Stimulated activated CD4-positive, alpha-beta T cell treated with anti-CD3 and anti-CD28 coated beads, Interleukin-2, amount 100 ng/mL, for 4 hours (primary cell): ENCODE data around the gene IL16.
A peak's percentile ranks its signal among the peaks of the same experiment; 100 is the strongest.

Experiments used
- DNase-seq: peaks from one replicate; pipeline ENCODE4 v3.0.0-alpha.2; 2020; ENCODE audit warnings: low read depth

Gene IL16

DNA sequence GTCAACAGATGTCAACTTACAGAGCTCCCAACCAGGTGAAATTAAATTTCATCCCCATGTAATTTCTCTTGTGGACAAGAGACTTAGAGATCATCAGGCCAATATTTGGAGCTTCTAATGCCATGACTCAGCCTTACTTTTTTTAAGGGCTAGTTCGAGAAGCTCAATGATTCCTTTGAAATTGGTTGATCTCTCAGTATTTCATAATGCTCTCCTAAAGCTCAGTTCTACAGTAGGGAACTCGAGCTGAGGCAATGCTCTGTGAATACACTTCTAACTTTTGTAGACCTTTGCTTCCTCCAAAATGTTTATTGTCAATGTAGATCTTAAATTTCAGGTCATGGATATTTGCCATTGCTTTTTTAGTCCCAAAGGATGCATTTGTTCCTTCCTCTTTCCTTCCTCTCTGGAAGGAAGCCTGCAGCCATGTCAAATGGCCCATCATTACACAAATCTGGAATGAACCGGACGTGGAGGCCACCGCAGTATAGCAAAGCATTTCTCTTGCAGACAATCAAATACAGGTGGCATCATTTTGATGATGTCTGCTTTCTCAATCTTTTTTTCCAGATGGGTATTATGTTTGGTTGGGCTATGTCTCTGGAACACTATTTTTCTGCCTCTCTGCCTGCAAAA is 98.9 kb downstream of the IL16 start:
- no peak for DNase-seq

GRCh38 chr15:81296186-81296585 is 99.5 kb downstream of the IL16 start:
- no peak for DNase-seq

- peak; percentile 47 for DNase-seq
Observed at GRCh38 chr15:81296673-81297072, 100.0 kb downstream of the IL16 start.

DNA sequence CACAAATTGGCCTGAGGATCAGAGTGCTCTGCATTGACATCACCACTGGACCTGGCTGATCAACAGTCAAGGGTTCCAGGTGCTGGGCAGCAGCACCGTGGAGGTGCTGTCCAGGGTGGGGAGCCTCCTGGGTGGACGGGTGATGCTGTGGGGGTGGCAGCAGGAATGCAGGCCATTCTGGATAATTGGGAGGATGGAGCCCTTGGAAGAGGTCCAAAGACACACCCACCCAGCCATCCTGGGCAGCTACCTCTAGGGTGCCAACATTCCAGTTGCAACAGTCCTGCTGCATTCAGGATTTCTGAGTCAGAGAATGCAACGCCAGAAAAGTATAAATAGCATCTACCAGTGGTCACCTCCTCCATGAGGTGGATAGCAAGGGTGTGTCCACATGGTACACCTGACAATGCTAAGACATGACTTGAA is 100.5 kb downstream of the IL16 start:
- no peak for DNase-seq

DNA sequence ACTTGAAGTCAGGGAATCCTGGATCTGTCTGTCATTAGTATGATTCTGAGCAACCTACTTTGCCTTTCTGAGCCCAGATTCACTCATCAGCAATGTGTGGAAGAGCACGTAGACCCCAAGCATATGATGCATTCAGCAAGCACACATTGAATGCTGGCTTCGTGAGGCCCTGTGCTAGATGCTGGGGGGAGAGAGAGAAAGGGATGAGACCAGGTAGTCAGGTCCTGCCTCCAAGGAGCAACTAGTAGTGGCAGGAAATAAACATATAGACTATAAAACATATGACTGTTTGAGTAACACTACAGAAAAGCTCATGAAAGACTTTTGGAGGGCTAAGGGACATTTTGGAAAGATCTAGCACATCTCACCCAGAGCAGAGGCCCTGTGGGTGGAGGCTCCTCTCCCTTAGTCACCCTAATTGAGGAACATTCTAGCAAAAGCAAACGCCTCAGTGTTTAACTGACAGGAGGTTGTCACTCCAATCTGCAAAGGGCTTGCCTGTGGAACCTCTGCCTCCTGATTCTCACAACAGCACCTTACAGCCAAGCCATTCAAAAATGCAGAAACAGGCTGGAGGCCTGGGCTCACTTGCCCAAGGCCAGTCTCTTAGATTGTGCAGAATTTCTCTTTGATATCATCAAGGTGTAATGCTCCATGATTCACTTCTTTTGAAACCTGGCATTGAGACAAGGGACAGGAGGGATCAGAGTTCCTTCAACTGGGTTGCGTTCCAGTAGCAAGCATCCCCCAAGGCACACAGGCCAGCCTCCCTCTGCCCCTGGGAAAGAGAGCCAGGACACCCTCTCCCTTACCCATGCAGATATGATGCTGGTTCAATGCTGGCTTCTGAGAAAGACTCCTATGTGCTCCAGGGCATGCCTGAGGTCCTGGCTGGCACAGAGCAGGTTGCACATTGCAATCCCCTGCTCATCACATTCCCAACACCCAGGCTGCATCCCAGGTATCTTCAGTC is 101.2 kb downstream of the IL16 start:
- no peak for DNase-seq

- no peak for DNase-seq
Observed at GRCh38 chr15:81298611-81299010, 101.9 kb downstream of the IL16 start.

- no peak for DNase-seq
Observed at GRCh38 chr15:81299156-81299555, 102.5 kb downstream of the IL16 start.

DNA sequence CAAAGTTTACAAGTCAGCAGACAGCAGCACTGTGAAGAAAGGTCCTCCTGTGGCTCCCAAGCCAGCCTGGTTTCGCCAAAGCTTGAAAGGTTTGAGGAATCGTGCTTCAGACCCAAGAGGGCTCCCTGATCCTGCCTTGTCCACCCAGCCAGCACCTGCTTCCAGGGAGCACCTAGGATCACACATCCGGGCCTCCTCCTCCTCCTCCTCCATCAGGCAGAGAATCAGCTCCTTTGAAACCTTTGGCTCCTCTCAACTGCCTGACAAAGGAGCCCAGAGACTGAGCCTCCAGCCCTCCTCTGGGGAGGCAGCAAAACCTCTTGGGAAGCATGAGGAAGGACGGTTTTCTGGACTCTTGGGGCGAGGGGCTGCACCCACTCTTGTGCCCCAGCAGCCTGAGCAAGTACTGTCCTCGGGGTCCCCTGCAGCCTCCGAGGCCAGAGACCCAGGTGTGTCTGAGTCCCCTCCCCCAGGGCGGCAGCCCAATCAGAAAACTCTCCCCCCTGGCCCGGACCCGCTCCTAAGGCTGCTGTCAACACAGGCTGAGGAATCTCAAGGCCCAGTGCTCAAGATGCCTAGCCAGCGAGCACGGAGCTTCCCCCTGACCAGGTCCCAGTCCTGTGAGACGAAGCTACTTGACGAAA is 103.1 kb downstream of the IL16 start:
- DNase-seq, result no peak

GRCh38 chr15:81301385-81301784 is 104.7 kb downstream of the IL16 start:
- no peak for DNase-seq

DNA sequence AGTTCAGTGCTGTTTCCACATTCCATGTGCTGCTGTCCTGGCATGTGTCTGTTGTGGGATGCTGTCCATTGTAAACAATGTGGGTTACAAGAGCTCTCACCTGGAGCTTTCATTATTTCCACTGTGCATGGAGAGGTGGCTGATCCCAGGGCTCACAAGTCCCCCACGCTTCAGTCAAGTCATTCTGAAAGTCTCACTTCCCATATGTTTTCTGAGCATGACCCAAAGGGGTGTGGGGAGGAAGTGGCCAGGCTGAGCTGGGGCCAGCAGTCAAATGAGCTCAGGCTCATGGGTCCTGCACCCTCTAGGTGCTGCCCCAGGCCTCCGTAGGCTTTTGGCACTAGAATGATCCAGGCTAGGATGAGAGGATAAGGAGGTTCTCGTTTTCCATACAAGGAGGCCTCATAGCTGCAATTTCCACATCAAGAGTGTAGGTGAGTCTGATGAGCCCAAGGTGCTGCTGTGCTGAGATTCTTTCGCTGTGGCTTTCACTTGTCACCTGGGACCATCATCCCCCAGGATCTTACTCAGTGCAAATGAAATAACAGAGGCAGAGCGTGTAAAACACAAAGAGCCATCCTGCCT is 105.2 kb downstream of the IL16 start:
- DNase-seq, result no peak

GRCh38 chr15:81302701-81303109 is 106.0 kb downstream of the IL16 start:
- DNase-seq, result no peak

DNA sequence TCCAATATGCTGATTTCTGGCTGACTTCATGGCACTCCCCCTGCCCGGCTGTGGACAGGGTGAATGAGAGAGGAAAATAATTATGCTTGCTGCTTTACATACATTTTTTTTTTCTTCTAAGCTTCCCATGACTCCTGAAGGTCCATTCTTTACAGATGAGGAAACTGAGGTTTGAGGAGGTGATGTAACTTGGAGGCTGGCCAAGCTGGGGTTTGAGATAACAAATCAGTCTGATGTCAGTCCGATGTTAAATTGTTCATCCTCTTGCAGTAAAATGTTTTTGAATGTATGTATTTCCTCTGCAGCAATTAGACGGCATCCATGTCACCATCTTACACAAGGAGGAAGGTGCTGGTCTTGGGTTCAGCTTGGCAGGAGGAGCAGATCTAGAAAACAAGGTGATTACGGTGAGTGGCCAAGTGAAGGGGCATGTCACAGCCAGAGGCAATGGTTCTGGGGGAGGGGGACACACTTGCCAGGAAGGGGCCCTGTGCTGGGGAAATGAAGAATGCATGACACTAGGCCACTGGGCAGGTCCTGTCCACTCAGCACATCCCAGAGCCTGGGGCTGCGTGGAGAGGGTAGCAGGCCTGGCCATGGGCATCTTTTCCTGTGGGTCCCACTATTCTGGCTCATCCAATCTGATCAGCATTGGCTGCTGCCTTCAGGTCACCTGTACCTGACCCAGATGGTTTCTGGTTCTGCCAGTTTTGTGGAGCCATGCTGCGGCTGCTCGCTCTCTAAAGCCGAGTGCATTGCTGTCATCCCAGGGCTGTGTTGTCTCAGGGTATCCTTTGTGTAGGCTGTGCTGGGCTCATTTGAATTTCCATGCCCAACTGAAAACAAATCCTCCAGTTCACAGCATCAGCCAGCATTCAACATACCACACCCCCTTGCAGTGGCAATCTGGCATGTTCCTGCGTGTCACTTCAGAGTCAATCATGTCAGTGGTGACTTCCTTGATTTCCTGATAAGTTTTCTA is 106.9 kb downstream of the IL16 start:
- DNase-seq, result no peak

GRCh38 chr15:81304226-81304625 is 107.5 kb downstream of the IL16 start:
- DNase-seq, result no peak

- no peak for DNase-seq
Observed at GRCh38 chr15:81308260-81308659, 111.6 kb downstream of the IL16 start.

- DNase-seq, result no peak
Observed at GRCh38 chr15:81309647-81310450, 113.2 kb downstream of the IL16 start.

DNA sequence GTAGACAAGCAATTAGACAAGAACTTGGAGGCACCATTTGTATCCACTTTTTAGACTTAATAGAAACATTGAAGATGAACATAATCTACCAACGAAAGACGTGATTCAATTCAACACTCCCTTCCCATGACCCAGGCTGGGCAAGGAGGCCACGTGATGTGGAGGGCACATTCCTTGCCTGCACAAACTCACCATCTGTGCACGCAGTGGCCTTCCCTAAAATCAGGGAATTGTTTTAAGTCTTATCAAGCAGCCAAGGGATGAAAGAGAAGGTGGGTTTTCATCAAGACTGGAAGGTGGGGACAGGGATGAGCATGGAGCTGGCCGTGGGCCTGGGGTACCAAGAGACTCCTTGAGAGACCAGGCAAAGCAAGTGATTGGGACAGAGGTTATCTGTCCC is 113.8 kb downstream of the IL16 start:
- DNase-seq, result no peak

DNA sequence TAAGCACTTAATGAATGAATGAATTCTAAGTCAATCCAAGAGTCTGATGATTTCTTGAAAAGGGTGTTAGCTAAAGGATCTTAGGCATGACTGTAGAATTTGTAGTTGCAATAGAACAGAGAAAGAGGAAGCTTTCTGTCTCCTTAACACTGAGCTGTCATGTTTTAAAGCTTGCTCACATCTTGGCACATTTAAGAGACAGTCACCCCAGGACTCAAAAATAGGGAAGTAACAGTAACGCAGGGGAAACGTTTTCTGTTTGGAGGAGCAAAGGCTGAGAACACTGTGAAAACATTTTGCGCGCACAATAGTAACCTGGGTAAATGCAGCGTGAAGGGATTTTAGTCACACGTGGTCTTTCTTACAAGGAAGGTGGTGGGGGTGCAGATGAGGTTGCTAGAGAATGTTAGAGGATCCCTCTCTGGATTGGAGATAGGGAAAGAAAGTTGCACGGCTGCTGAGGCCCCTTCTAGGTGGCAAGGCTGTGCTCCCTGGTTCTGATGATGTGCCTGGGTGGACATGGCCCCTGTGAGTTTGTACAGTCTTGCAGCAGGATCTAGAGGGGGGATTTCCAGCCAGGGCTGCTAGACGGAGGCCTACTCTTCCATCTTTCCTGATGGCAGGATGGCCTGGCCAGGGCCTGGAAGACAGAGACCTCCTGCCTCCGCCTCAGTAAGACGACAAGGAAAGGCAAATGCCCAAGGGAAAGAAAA is 115.2 kb downstream of the IL16 start:
- no peak for DNase-seq

GRCh38 chr15:81312790-81313543 is 116.3 kb downstream of the IL16 start:
- DNase-seq, result no peak

GRCh38 chr15:81313686-81314085 is 117.0 kb downstream of the IL16 start:
- no peak for DNase-seq
